ENCODE measurements around the gene HAND1. TPM values are rescaled to one million over a fixed set of nuclear protein-coding genes. Genes with fewer than 3 reads are reported as not detected.

Gene HAND1
- total RNA-seq, 1 donor: not detected

DNA sequence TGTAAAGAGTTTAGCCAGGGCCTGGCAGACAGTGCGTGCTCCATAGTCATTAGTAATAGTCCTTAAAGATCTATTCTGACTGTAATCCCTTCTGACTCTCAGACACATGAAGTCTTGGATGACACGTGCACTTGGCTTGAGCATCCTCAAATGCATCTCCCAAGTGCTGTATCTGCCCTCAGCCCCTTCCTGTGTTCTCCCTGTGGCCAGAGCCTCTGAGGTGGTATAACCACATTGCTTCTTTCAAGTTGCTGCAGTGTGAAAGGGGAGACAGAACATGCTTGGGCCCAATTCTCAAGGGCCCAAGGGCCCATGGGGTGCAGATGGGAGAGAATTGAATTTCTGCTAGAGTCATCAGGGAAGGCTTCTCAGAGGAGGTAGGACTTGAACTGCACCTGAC is 30.1 kb upstream of the HAND1 start:
- TF ChIP-seq, protein P1, sequence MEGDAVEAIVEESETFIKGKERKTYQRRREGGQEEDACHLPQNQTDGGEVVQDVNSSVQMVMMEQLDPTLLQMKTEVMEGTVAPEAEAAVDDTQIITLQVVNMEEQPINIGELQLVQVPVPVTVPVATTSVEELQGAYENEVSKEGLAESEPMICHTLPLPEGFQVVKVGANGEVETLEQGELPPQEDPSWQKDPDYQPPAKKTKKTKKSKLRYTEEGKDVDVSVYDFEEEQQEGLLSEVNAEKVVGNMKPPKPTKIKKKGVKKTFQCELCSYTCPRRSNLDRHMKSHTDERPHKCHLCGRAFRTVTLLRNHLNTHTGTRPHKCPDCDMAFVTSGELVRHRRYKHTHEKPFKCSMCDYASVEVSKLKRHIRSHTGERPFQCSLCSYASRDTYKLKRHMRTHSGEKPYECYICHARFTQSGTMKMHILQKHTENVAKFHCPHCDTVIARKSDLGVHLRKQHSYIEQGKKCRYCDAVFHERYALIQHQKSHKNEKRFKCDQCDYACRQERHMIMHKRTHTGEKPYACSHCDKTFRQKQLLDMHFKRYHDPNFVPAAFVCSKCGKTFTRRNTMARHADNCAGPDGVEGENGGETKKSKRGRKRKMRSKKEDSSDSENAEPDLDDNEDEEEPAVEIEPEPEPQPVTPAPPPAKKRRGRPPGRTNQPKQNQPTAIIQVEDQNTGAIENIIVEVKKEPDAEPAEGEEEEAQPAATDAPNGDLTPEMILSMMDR (IDR thresholded peaks at IDR 0.05; ENCODE audit: insufficient read depth, low read depth, low read length): no peak
- DNase-seq (ENCODE audit: low read depth): no peak

DNA sequence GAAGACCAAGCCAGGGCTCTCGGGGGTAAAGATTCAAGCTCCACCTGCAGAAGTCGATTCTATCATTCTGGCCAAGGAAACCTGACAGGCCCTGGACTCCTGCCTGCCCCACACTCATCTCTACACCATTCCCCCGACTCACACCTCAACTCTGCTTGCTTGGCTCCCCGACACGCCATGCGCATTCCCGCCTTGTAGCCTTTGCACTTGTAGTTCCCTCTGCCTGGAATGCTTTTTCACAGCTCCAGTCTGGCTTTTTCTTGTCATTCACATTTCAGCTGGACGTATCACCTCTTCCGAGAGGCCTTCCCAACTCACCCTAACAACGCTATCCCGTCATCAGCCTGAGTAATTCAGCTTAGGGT is 28.7 kb upstream of the HAND1 start:
- no peak overlapping the region for H3K4me3 ChIP-seq (ENCODE audit: low read depth, low read length)
- DNase-seq (ENCODE audit: low read depth): no peak
- TF ChIP-seq, protein P1 (IDR thresholded peaks at IDR 0.05; ENCODE audit: insufficient read depth, low read depth, low read length): no peak

More for the DNA sequence above, 30.1 kb upstream of the HAND1 start:
- no peak overlapping the region for H3K4me3 ChIP-seq (ENCODE audit: low read depth, low read length)

DNA sequence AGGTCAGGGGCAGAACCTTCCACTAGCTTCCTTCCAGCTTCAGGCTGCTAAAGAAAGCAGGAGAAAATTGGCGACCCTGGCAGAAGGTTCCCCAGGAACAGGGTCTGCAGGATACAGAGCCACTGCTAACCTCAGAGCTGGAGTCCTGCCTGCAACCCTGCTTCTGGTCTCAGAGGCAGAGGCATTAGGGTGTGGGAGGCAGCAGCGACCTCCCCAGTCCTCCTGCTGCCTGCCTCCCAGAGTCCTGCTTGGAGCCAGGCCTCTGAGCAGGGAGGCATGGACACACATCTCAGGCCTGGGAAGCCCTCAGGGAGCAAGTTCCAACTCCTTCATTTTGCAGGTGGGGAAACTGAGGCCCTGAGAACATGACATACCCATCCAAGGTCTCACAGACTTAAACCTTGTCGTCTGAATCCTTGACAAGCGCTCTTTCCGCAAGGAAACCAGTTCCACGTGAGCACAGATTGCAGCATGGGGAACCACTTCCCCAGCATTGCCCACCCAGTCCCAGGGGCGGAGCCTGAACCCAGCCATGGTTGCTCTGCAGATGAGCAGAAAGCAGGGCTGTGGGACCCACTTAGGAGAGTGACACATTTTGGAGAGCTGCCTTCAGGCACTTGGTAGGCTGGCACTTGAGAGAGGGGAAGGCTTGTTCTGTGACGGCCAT is 28.2 kb upstream of the HAND1 start:
- TF ChIP-seq, protein P1 (IDR thresholded peaks at IDR 0.05; ENCODE audit: insufficient read depth, low read depth, low read length): no peak
- no peak overlapping the region for H3K4me3 ChIP-seq (ENCODE audit: low read depth, low read length)
- no peak for DNase-seq (ENCODE audit: low read depth)

DNA sequence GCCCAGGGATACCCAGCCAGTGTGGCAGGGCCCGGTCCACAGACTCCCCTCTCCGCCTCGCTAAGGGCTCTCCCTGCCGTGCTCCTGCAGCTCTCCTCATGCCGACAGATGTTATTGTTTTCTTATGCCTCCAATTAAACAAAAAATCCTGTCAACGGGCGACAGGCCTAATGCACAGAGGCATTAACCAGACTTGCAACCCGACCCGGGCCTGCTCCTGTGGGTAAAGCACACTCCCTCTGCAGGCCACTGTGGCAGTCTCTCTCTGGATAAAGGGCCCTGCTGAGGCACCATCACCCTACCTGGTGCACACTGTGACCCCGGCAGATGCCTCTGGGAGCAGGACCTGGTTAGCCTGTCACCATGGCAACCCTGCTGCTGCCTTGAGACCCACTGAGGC is 27.5 kb upstream of the HAND1 start:
- H3K4me3 ChIP-seq (ENCODE audit: low read depth, low read length): no peak overlapping the region
- TF ChIP-seq, protein P1 (IDR thresholded peaks at IDR 0.05; ENCODE audit: insufficient read depth, low read depth, low read length): no peak
- DNase-seq (ENCODE audit: low read depth): no peak

DNA sequence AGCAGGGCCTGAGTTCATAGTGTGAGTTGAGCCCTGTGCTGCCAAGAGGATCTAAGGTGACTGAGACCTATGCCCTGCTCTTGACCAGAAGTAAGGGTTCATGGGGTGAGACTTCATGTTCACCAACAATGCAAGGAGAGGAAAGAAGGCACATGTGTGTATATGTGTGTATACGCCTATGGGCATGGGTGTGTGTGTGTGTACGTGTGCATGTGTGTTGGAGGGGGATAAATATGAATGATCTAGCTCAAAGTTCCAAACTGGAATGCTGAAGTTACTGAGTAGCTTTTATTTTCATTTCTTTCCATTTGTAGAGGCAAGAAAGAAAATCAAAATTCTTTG is 25.6 kb upstream of the HAND1 start:
- no peak for DNase-seq (ENCODE audit: low read depth)
- TF ChIP-seq, protein P1 (IDR thresholded peaks at IDR 0.05; ENCODE audit: insufficient read depth, low read depth, low read length): no peak
- H3K4me3 ChIP-seq (ENCODE audit: low read depth, low read length): no peak overlapping the region

DNA sequence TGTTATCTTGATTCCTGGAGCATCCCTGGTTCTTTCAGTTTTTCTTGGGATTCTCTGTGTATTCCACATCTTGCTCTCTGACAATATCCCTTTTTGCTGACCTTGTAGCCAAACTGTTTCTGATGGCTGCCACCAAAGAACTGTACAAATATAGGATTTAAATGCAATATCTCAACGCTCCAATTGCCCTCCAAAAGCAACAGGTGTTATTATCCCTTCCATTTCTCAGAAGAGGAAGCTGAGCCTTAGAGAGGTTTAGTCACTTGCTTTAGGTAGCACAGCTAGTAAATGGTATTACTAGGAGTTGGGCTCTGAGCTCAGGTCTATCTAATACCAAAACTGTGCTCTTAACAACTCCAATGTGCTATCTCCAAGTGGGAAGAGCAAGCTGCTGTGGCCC is 24.2 kb upstream of the HAND1 start:
- DNase-seq (ENCODE audit: low read depth): no peak
- no peak overlapping the region for H3K4me3 ChIP-seq (ENCODE audit: low read depth, low read length)
- TF ChIP-seq, protein P1 (IDR thresholded peaks at IDR 0.05; ENCODE audit: insufficient read depth, low read depth, low read length): no peak

DNA sequence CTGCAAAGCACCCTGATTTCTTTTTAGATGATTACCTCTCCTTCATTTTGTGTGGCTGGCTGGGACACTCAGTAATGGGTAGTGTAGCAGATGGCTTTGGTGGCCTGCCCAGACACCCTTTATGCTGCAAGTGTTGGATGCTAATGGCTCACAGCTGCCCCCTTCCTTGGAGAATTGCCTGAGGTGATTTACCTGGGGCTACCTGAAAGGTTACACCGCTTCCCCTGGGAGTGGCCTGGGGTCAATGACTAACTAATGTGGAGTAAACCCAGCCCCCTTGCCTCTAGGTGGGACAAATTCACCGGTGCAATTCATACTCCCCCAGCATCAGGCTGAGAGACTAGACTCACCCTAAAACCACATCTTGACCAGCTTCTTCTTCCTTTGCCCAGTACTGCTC is 23.5 kb upstream of the HAND1 start:
- no peak overlapping the region for H3K4me3 ChIP-seq (ENCODE audit: low read depth, low read length)
- TF ChIP-seq, protein P1 (IDR thresholded peaks at IDR 0.05; ENCODE audit: insufficient read depth, low read depth, low read length): no peak
- no peak for DNase-seq (ENCODE audit: low read depth)
